Activated CD4-positive, alpha-beta memory T cell treated with anti-CD3 and anti-CD28 coated beads, Interleukin-2, amount 10 ng/mL, durations not matched to agents 7 days and 5 days (primary cell): ENCODE results near the gene TEX29. TPM values are rescaled to one million over a fixed set of nuclear protein-coding genes. Genes with fewer than 3 reads are reported as not detected.

Experiments
- CTCF ChIA-PET: fragments of 350-600 bp; sonication (Branson Sonifier 250); formaldehyde crosslinking; loops from one replicate; lab custom pipeline; 2021; ENCODE audit warnings: antibody characterized with exemption, inconsistent platforms; lab: Charles Lee
- POLR2A ChIA-PET: fragments of 350-600 bp; sonication (Branson Sonifier 250); formaldehyde crosslinking; loops from one replicate; lab custom pipeline; 2021; ENCODE audit warnings: antibody characterized with exemption; lab: Charles Lee
- DNase-seq: peaks from one replicate; pipeline ENCODE4 v3.0.0-alpha.2; 2020
- H3K27ac Mint-ChIP-seq: one replicate; pipeline ENCODE4 v1.8.0; 2021; ENCODE audit warnings: mild to moderate bottlenecking, mixed read lengths
- H3K27me3 Mint-ChIP-seq: one replicate; pipeline ENCODE4 v1.8.0; 2021; ENCODE audit warnings: mixed read lengths
- H3K36me3 Mint-ChIP-seq: one replicate; pipeline ENCODE4 v1.8.0; 2021; ENCODE audit warnings: low read depth, mixed read lengths
- H3K4me1 Mint-ChIP-seq: one replicate; pipeline ENCODE4 v1.8.0; 2021; ENCODE audit warnings: mixed read lengths
- H3K4me3 Mint-ChIP-seq: one replicate; pipeline ENCODE4 v1.8.0; 2021; ENCODE audit warnings: mild to moderate bottlenecking, mixed read lengths
- H3K9me3 Mint-ChIP-seq: one replicate; pipeline ENCODE4 v1.8.0; 2021; ENCODE audit warnings: mixed read lengths
- total RNA-seq, 2 experiments: library from RNA; stranded (reverse); gene quantifications; one replicate each; pipeline ENCODE4 v1.2.3, GENCODE V29; 2021

TEX29 gene
- total RNA-seq, 2 experiments from 2014 or later: 0.73 to 0.93 TPM

DNA sequence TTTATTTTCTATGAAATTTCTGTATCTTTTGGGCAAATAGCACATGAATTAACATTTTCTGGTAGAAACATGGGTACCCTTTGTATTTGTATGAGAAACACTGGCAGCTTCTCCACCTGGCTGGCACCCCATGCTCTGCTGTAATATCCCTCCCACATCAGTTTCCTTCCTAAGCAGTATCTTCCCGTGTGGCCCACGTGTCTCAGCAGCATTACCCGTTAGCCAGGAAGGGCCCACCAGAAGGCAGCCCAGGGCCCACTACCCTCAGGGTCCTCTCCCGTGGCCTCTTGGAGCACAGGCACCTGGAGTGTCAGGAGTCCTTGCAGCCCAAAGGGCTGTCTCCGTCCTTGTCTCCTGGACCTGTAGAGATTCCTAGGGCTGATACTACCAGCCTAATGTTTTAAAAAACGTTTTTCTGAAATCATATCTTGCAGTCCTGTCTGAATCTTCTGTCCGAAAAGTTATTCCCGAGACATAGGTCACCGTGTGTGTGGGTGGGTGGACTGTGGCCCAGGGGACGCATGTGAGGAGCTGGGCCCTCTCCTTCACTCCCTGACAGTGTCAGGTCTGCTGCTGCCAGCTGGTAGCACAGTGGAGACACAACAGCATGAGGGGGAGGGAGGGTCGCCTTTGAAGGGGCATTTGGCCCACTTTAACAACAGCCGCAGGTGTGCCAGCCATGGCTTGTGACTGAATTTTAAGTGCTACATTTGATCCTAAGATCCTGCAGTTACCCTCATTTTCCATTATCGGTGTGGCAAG lies 22.0 kb upstream of the TEX29 start:
- Mint-ChIP-seq H3K36me3 (peaks cover 58% of the 10 kb centered on the region), H3K27me3 (no peaks in the 10 kb centered on the region), H3K4me1 (peaks cover 27% of the 10 kb centered on the region), H3K9me3 (no peaks in the 10 kb centered on the region), H3K27ac (no peak overlapping the region), H3K4me3 (no peak overlapping the region)
- DNase-seq: peak; percentile 12
- POLR2A ChIA-PET: no interaction called here
- CTCF ChIA-PET: no interaction called here

DNA sequence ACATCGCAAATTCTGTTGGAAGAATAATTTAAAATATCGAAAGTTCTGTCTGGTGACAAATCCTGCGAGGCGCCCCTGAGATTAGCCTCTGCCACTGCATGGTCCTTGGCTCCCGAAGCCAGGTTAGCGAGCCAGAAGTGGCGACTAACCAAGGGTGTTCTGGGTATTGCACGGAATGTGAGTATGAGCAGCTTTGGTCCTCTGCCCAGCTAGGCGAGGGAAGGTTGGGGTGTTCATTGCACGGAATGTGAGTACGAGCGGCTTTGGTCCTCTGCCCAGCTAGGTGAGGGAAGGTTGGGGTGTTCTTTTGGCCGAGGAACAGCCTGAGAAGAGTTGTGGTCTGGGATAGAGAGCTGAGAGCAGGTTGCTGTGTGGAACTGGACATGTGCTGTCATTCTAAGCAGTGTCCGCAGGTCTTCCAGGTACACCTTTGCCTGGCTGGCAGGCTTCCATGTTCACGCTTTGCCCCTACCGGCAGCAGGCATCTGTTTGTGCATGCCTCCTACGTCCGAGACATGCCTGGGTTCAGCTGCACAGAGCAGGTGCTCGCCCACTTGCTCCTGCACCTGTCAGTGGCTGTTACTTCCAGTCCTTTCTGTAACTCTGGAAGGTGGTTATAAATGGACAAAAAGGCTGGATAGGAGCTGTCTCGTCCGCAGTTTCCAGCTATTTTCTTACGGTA lies 18.3 kb upstream of the TEX29 start:
- Mint-ChIP-seq H3K36me3 (peaks cover 76% of the 10 kb centered on the region), H3K27me3 (no peaks in the 10 kb centered on the region), H3K4me1 (peaks cover 27% of the 10 kb centered on the region), H3K27ac (no peak overlapping the region), H3K9me3 (peaks cover 4% of the 10 kb centered on the region), H3K4me3 (no peak overlapping the region)
- no peak for DNase-seq
- ChIA-PET POLR2A (interaction anchor here (1.3 kb wide), 1 partner anchor 9 kb away, joined by 4 read pairs; no protein-coding TSS in a partner anchor), CTCF (interaction anchor here (1.1 kb wide), 1 partner anchor 235 kb away, joined by 4 read pairs; no protein-coding TSS in a partner anchor)

DNA sequence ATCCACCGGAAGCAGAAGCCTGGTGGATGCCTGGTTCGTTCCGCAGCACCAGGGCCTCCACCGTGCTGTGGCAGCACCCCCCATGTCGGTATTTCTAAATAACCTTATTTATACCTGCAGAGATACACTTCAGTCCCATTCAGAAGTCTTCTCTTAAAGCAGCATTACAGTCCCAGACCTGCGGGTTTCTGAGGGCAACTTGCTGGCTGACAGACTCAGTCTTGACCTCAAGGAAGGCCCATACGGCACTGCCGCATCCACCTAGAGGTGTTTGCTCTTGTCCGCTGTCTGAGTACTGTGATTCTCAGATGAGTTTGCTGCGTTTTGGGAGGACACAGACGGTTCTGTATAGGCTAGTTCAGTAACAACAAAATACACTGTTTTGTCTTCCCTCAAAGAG lies 16.9 kb upstream of the TEX29 start:
- H3K4me3 Mint-ChIP-seq: no peak overlapping the region
- ChIA-PET CTCF (no interaction called here), POLR2A (interaction anchor here (0.9 kb wide), 1 partner anchor 292 kb away, joined by 3 read pairs; no protein-coding TSS in a partner anchor)
- peaks cover 9% of the 10 kb centered on the region for H3K9me3 Mint-ChIP-seq
- peaks cover 71% of the 10 kb centered on the region for H3K36me3 Mint-ChIP-seq
- peak overlapping the region; percentile 95 for H3K27ac Mint-ChIP-seq
- no peak for DNase-seq
- H3K27me3 Mint-ChIP-seq: no peaks in the 10 kb centered on the region
- H3K4me1 Mint-ChIP-seq: peaks cover 22% of the 10 kb centered on the region

- ChIA-PET CTCF (no interaction called here), POLR2A (no interaction called here)
- peak; percentile 56 for DNase-seq
- Mint-ChIP-seq H3K27me3 (no peaks in the 10 kb centered on the region), H3K36me3 (peaks cover 71% of the 10 kb centered on the region), H3K9me3 (peaks cover 11% of the 10 kb centered on the region), H3K4me1 (peaks cover 22% of the 10 kb centered on the region), H3K27ac (peak overlapping the region; percentile 95), H3K4me3 (peak overlapping the region; percentile 48)
Observed at GRCh38 chr13:111304041-111304544, 16.3 kb upstream of the TEX29 start.

DNA sequence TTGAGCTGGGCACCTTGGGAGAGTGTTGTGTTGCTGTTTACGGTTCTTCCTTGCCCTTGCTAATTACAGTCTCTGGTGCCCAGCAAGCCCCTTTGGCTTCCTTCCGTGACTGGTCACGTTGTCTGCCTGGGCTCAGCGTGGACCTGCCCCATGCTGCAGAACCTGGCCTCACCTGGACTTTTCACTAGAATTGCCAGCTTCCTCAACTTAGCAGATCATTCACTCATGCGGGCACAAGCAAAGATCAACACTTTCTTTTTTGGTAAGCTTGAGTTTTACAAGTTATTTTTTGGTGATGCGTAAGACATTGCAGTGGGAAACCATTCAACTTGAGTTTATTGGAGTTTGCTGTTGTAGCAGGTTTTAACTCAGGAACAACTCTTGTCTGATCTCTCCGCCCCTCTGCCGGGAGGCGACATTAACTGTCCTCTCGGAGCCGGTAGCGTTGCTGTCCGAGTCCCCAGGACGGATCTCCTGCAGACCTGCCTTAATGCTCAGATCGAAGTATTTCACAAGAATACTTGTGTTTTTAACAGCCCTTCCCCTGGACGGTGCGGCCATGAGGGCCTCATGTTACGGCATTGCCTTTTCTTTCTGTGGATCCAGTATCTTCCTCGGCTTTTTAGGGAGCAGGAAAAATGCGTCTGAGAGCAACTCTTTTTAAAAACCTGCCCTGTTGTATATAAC lies 15.7 kb upstream of the TEX29 start:
- Mint-ChIP-seq H3K27me3 (no peaks in the 10 kb centered on the region), H3K36me3 (peaks cover 75% of the 10 kb centered on the region), H3K27ac (peak overlapping the region; percentile 95), H3K4me1 (peaks cover 22% of the 10 kb centered on the region), H3K4me3 (peak overlapping the region; percentile 48), H3K9me3 (peaks cover 12% of the 10 kb centered on the region)
- CTCF ChIA-PET: no interaction called here
- no peak for DNase-seq
- POLR2A ChIA-PET: no interaction called here

DNA sequence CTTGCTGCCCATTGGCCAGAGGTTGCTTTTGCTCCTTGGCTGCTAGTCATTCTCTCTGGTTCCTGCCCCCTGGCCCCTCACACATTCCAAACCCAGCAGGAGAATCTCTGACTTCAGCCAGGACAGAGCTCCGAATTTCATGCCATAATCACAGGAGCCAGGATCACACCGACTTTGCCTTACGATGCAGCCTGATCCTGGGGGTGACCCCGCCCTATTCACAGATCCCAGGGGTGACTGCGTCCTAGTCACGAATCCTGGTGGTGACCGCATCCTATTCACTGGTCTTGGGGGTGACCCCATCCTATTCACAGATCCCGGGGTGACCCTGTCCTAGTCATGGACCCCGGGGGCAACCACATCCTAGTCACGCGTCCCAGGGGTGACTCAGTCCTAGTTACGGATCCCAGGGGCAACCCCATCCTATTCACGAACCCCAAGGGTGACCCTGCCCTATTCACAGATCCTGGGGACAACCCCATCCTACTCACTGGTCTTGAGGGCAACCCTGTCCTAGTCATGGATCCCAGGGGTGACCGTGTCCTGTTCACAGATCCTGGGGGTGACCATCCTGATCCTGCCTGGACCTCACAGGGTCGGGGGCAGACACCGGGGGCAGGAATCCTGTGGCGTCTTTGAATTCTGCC lies 7.4 kb upstream of the TEX29 start:
- Mint-ChIP-seq H3K27ac (no peak overlapping the region), H3K27me3 (no peaks in the 10 kb centered on the region)

DNA sequence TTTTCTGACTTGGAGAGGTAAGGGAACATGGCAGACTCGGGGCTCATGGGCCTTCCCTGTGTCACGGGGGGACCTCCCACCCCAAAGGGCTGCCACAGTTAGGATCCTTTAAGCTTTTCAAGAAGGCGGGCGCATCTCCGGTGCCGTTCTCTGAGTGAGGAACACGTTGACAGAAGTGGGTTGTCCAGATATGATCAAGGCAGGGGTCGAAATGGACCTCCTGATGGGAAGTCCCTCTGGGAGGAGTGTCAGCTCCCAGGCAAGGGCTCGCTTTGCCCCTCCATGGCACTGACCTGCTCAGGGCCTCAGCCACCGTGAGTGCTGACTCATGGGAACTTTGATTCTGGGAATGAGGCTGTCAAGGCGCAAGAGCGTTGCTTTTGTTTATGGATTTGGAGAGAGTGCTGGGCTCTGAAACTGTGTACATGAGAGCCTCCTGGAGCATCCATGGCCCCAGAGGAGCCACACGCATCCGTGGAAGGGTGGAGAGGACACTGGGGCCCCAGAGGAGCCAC lies 6.5 kb upstream of the TEX29 start:
- ChIA-PET CTCF (no interaction called here), POLR2A (no interaction called here)
- Mint-ChIP-seq H3K9me3 (peaks cover 17% of the 10 kb centered on the region), H3K27me3 (no peaks in the 10 kb centered on the region), H3K36me3 (peaks cover 33% of the 10 kb centered on the region), H3K27ac (no peak overlapping the region), H3K4me1 (no peaks in the 10 kb centered on the region), H3K4me3 (no peak overlapping the region)
- no peak for DNase-seq

More for the DNA sequence above, 7.4 kb upstream of the TEX29 start:
- H3K9me3 Mint-ChIP-seq: peaks cover 20% of the 10 kb centered on the region
- H3K4me1 Mint-ChIP-seq: no peaks in the 10 kb centered on the region
- H3K4me3 Mint-ChIP-seq: no peak overlapping the region
- H3K36me3 Mint-ChIP-seq: peaks cover 37% of the 10 kb centered on the region
- DNase-seq: no peak
- ChIA-PET CTCF (no interaction called here), POLR2A (no interaction called here)

GRCh38 chr13:111314852-111315251 lies 5.6 kb upstream of the TEX29 start:
- no peaks in the 10 kb centered on the region for H3K4me1 Mint-ChIP-seq
- POLR2A ChIA-PET: no interaction called here
- no peak overlapping the region for H3K27ac Mint-ChIP-seq
- H3K27me3 Mint-ChIP-seq: no peaks in the 10 kb centered on the region
- no peak overlapping the region for H3K4me3 Mint-ChIP-seq
- peaks cover 27% of the 10 kb centered on the region for H3K36me3 Mint-ChIP-seq
- peaks cover 15% of the 10 kb centered on the region for H3K9me3 Mint-ChIP-seq
- CTCF ChIA-PET: no interaction called here
- no peak for DNase-seq

GRCh38 chr13:111315347-111315995 lies 5.0 kb upstream of the TEX29 start:
- DNase-seq: no peak
- Mint-ChIP-seq H3K4me3 (no peak overlapping the region), H3K36me3 (peaks cover 21% of the 10 kb centered on the region), H3K4me1 (no peaks in the 10 kb centered on the region), H3K9me3 (peaks cover 9% of the 10 kb centered on the region), H3K27me3 (no peaks in the 10 kb centered on the region), H3K27ac (no peak overlapping the region)
- CTCF ChIA-PET: no interaction called here
- POLR2A ChIA-PET: no interaction called here

DNA sequence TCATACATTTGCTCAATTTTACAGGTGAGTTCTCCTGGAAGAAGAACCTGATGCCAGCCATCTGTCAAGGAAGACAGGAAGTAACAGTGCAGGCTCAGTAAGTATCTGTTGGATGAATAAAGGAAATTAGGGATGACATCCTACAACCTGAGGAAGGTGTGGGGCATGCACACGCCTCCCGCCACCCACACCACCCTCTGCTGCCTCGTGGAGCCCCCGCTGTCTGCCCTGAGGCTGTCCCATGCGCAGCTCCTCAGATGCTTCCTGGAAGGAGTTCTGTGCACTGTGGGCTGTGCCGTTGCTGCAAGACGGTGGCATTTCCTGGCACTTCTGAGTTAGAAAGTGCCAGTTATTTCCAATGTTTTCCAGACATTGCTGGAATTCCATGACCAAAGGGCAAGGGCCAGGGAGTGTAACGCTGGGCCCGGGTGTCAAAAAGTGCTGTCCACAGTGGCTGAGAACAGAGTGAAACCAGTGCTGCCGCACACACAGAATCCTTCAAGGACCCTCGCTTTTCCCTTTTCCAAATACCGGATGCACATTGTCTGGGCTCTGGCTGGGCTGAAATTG lies 4.2 kb upstream of the TEX29 start:
- ChIA-PET CTCF (no interaction called here), POLR2A (no interaction called here)
- DNase-seq: no peak
- H3K4me3 Mint-ChIP-seq: no peak overlapping the region
- peaks cover 15% of the 10 kb centered on the region for H3K36me3 Mint-ChIP-seq
- H3K27me3 Mint-ChIP-seq: no peaks in the 10 kb centered on the region
- no peak overlapping the region for H3K27ac Mint-ChIP-seq
- peaks cover under 1% of the 10 kb centered on the region for H3K9me3 Mint-ChIP-seq
- no peaks in the 10 kb centered on the region for H3K4me1 Mint-ChIP-seq

GRCh38 chr13:111317042-111317550 lies 3.3 kb upstream of the TEX29 start:
- Mint-ChIP-seq H3K4me3 (no peak overlapping the region), H3K27me3 (no peaks in the 10 kb centered on the region), H3K27ac (no peak overlapping the region), H3K36me3 (peaks cover 8% of the 10 kb centered on the region), H3K4me1 (no peaks in the 10 kb centered on the region), H3K9me3 (no peaks in the 10 kb centered on the region)
- CTCF ChIA-PET: no interaction called here
- POLR2A ChIA-PET: no interaction called here
- DNase-seq: no peak
